Panc1 (cell line): ENCODE results near the gene PRR5L.

Experiments
- TCF7L2 ChIP-seq: IDR thresholded peaks from 2 replicates; pipeline ENCODE4 v1.6.1; 2011; ENCODE audit warnings: mild to moderate bottlenecking, low read depth, low read length, inconsistent platforms
- TF ChIP-seq, protein P1 (sequence below): fragments of 450-650 bp; IDR thresholded peaks from 2 replicates; pipeline ENCODE4 v1.5.1; 2017; ENCODE audit warnings: mild to moderate bottlenecking

DNA sequence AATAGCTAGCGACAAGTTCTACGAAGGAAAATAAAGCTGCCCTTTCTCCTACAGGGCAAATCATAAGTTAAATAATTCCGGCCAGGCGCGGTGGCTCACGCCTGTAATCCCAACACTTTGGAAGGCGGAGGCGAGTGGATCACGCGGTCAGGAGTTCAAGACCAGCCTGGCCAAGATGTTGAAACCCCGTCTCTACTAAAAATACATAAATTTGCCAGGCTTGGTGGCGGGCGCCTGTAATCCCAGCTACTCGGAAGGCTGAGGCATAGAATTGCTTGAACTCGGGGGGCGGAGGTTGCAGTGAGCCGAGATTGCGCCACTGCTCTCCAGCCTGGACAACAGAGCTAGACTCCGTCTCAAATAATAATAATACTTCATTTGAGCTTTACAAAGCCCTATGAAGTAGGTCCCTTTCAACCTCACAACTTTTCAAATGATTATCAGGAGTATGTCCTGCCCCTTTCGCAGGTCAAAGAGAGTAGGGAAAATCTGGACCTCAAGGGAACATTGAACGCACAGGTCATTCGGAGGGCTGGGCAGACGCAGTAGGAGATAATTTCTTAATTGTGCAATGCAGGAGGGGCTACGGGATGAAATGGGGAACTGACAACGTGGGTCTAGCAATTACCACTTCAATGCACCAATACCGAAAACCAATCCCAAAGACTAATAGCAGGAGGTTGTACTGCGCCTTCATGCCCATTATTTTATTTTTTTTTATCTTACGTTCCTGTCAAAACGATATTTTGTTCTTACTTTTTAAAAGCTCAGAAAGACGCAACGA lies 7.5 kb upstream of the PRR5L start:
- TF ChIP-seq, protein P1, sequence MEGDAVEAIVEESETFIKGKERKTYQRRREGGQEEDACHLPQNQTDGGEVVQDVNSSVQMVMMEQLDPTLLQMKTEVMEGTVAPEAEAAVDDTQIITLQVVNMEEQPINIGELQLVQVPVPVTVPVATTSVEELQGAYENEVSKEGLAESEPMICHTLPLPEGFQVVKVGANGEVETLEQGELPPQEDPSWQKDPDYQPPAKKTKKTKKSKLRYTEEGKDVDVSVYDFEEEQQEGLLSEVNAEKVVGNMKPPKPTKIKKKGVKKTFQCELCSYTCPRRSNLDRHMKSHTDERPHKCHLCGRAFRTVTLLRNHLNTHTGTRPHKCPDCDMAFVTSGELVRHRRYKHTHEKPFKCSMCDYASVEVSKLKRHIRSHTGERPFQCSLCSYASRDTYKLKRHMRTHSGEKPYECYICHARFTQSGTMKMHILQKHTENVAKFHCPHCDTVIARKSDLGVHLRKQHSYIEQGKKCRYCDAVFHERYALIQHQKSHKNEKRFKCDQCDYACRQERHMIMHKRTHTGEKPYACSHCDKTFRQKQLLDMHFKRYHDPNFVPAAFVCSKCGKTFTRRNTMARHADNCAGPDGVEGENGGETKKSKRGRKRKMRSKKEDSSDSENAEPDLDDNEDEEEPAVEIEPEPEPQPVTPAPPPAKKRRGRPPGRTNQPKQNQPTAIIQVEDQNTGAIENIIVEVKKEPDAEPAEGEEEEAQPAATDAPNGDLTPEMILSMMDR = no peak
- TF ChIP-seq TCF7L2 = no peak
